Stimulated activated CD4-positive, alpha-beta T cell treated with anti-CD3 and anti-CD28 coated beads, Interleukin-1b, Interleukin-23, amount 100 ng/mL, for 24 hours (primary cell): Measurements from ENCODE around the gene GSDMA.

Experiments
- DNase-seq, 4 experiments: peaks; one replicate each; pipeline ENCODE4 v3.0.0-alpha.2; 2020; ENCODE audit warnings: low read depth in 4 of 4, low spot score in 1 of 4

The GSDMA gene

GRCh38 chr17:39962642-39963220, at the start of gene GSDMA:
GSDMA (plus strand) TSS chr17:39963004; CDS start chr17:39965688, 2,684 bp downstream.
- DNase-seq: no peak

- DNase-seq: no peak
Observed at GRCh38 chr17:39913989-39914388, 48.8 kb upstream of the GSDMA start.

- no peak for DNase-seq
Observed at GRCh38 chr17:39915559-39915958, 47.2 kb upstream of the GSDMA start.

- DNase-seq: no peak
Observed at GRCh38 chr17:39916918-39917317, 45.9 kb upstream of the GSDMA start.

GRCh38 chr17:39919087-39919683, 43.6 kb upstream of the GSDMA start:
- no peak for DNase-seq

GRCh38 chr17:39920218-39921210, 42.3 kb upstream of the GSDMA start:
- peak in 2 of 4 experiments; percentile 48 to 49 for DNase-seq

GRCh38 chr17:39921323-39921722, 41.5 kb upstream of the GSDMA start:
- DNase-seq: peak in 1 of 4 experiments; percentile 17

GRCh38 chr17:39922006-39922405, 40.8 kb upstream of the GSDMA start:
- no peak for DNase-seq

- no peak for DNase-seq
Observed at GRCh38 chr17:39923230-39923629, 39.6 kb upstream of the GSDMA start.

GRCh38 chr17:39923836-39924690, 38.7 kb upstream of the GSDMA start:
- DNase-seq: no peak

- DNase-seq: no peak
Observed at GRCh38 chr17:39924691-39925055, 38.1 kb upstream of the GSDMA start.

GRCh38 chr17:39925282-39926134, 37.3 kb upstream of the GSDMA start:
- no peak for DNase-seq

GRCh38 chr17:39926135-39926587, 36.6 kb upstream of the GSDMA start:
- no peak for DNase-seq

GRCh38 chr17:39926588-39927100, 36.2 kb upstream of the GSDMA start:
- DNase-seq: peak in 2 of 4 experiments; percentile 32 to 33

- DNase-seq: peak; percentile 71 to 90 (median 86)
Observed at GRCh38 chr17:39927101-39927928, 35.5 kb upstream of the GSDMA start, which contains the start of the genes LRRC3C and ORMDL3. LRRC3C (plus strand) TSS chr17:39927732; CDS start chr17:39941524, 13,792 bp downstream. ORMDL3 (minus strand) TSS chr17:39927601; CDS start chr17:39924203, 3,398 bp downstream.

- no peak for DNase-seq
Observed at GRCh38 chr17:39927929-39928857, 34.6 kb upstream of the GSDMA start.

GRCh38 chr17:39928858-39929645, 33.8 kb upstream of the GSDMA start:
- DNase-seq: no peak
